ENCODE results near the gene KLHL35.

KLHL35 gene

DNA sequence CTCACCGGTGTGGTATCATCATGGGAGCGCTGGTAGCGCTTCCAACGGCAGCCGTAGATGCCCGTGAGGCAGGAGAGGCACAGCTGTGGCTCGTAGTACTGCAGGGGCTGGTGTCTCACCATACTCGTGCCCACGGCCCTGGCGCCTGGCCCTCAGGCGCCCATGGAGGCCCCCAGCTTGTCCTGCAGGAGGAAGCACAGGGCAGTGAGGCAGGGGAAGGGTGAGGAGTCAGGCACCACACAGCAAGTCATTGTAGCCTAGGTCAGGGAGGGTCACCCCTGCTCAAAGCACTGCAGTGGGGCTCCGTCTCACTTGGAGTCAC lies 44.6 kb upstream of the KLHL35 start:
- DNase-seq (ENCODE audit: low spot score): no peak
- TF ChIP-seq CTCF (IDR thresholded peaks at IDR 0.05): no peak
- Histone ChIP-seq H3K4me3 (no peak overlapping the region), H3K27ac (no peak overlapping the region)

DNA sequence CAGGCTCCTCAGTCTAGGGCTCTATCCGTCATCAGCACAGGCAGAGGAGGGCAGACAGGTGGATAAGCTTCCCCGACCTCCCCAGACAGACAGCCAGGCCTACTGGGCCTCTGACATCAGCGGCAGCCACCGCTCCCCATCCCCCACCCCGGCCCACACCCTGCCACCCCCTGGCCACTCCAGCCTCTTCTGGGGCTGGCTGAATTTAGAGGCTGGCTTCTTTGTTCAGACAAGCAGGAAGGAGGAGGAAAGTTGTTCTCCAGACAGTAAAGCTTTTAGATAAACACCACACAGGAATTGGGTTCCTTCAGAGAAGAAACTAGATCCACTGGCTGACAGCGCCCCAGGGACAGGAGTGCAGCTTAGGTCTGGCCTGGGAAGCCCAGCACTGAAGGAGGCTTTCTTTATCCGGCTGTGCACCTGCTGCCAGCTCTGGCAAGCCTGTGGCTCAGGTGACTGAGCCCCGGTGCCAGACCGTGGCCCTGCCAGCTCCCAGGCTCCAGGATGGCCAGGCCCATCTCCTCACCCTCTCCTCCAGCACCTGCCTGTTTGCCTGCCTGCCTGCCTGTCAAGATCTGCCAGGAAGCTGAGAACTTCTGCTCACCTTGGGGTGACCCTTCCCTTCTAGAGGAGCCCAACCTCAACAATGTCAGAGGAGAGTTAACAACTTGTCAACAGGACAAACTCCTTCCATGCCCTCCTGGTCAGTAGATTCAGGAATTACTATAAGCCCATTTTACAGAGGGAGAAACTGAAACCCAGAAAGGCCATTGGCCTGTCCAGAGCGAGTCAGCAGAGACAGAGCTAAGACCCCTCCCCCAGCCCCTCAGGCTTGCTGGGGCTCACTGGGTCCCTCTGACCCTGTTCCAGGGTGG lies 44.0 kb upstream of the KLHL35 start:
- Histone ChIP-seq H3K27ac (peak overlapping the region in 1 of 2 donors; percentile 65), H3K4me3 (no peak overlapping the region)
- no peak for DNase-seq (ENCODE audit: low spot score)
- TF ChIP-seq CTCF (IDR thresholded peaks at IDR 0.05): no peak

GRCh38 chr11:75475767-75476650 lies 43.0 kb upstream of the KLHL35 start:
- no peak for TF ChIP-seq CTCF (IDR thresholded peaks at IDR 0.05)
- no peak overlapping the region for H3K4me3 ChIP-seq
- no peak for DNase-seq (ENCODE audit: low spot score)
- peak overlapping the region; percentile 18 to 65 for H3K27ac ChIP-seq

DNA sequence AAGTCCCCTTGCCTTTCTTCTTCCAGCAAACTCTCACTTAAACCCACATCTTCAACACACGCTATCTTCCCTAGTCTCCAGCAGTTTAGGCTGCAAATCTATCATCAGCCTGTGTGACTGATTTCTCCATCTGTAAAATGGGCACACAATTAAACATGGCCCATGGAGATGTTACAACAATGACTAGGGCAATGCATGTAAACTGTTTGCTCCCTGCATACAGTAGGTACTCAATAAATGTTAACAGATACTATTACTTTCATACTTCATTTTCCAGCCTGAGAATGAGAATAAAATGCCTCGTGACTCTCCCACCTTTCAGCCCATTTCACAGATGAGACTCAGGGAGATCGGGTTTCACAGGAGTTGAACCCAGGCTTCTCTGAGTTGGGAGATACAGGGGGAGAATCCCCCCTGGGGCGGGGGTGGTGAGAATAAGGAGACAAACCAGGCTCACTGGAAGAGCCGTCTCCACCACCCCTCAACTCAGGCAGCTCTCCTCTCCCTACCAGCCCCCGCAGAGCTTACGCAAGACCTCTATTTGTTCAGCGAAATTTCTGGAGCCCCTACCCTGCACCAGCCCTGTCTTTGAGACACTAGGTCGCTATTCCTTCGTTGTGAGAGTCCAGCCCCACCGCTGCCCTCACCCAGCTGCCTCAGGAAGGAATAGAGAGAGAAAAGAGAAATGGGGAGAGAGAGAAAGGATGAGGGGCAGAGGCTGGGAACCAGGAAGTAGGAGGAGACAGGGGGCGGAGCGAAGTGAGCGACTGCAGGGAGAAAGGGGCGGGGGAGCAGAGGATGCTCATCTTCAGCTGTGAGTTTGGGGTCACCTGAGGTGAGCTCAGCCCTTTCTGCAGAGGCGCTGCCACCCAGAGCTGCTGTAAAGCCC lies 42.1 kb upstream of the KLHL35 start:
- Histone ChIP-seq H3K27ac (peak overlapping the region in 1 of 2 donors; percentile 65), H3K4me3 (peak overlapping the region; percentile 14)
- no peak for TF ChIP-seq CTCF (IDR thresholded peaks at IDR 0.05)
- no peak for DNase-seq (ENCODE audit: low spot score)

- no peak overlapping the region for H3K27ac ChIP-seq
- no peak for DNase-seq (ENCODE audit: low spot score)
- no peak for TF ChIP-seq CTCF (IDR thresholded peaks at IDR 0.05)
These were observed 41.2 kb upstream of the KLHL35 start for GRCh38 chr11:75474240-75474639.

GRCh38 chr11:75473684-75474083 lies 40.7 kb upstream of the KLHL35 start:
- DNase-seq (ENCODE audit: low spot score): no peak
- no peak overlapping the region for H3K4me3 ChIP-seq
- no peak for TF ChIP-seq CTCF (IDR thresholded peaks at IDR 0.05)
- H3K27ac ChIP-seq: no peak overlapping the region

More at GRCh38 chr11:75474240-75474639, 41.2 kb upstream of the KLHL35 start:
- H3K4me3 ChIP-seq: no peak overlapping the region

Measured in coronary artery (tissue), 2 donors.